DOHH2 (cell line): Measurements from ENCODE around the gene AHI1.

Experiments used
- H3F3A ChIP-seq: fragments of 200-600 bp; sonication (generic), shearing (Covaris generic); 2 replicates; pipeline ENCODE4 v1.6.0; 2016; ENCODE audit warnings: antibody characterized with exemption, mild to moderate bottlenecking; ENCODE audit not compliant: control insufficient read depth, insufficient read depth
- H3K27ac ChIP-seq: fragments of 200-600 bp; sonication (generic); 2 replicates; pipeline ENCODE4 v1.5.1; 2014; ENCODE audit warnings: low read depth, mild to moderate bottlenecking, low read length, moderate library complexity
- H3K27me3 ChIP-seq: fragments of 200-600 bp; sonication (generic); 2 replicates; pipeline ENCODE4 v1.6.1; 2014; ENCODE audit warnings: mild to moderate bottlenecking, low read length, mixed read lengths; ENCODE audit not compliant: control insufficient read depth
- H3K36me3 ChIP-seq: fragments of 200-600 bp; sonication (generic); 2 replicates; pipeline ENCODE4 v1.6.1; 2014; ENCODE audit warnings: mild to moderate bottlenecking, low read length, moderate library complexity, mixed read lengths; ENCODE audit not compliant: control insufficient read depth
- H3K4me1 ChIP-seq: fragments of 200-600 bp; sonication (generic); 2 replicates; pipeline ENCODE4 v1.6.1; 2014; ENCODE audit warnings: mild to moderate bottlenecking, low read length, mixed read lengths; ENCODE audit not compliant: control insufficient read depth
- H3K4me2 ChIP-seq: fragments of 200-600 bp; sonication (generic); 2 replicates; pipeline ENCODE4 v1.6.0; 2014; ENCODE audit warnings: mild to moderate bottlenecking, low read length, moderate library complexity
- H3K4me3 ChIP-seq: fragments of 200-600 bp; sonication (generic); 2 replicates; pipeline ENCODE4 v1.5.1; 2014; ENCODE audit warnings: mild to moderate bottlenecking, low read length, mixed read lengths
- H3K79me2 ChIP-seq: fragments of 200-600 bp; sonication (generic); 2 replicates; pipeline ENCODE4 v1.6.1; 2014; ENCODE audit warnings: mild to moderate bottlenecking, low read length, mixed read lengths; ENCODE audit not compliant: control insufficient read depth
- H3K9me2 ChIP-seq: fragments of 200-600 bp; sonication (generic); replicated peaks from 2 replicates; pipeline ENCODE4 v1.6.1; 2014; ENCODE audit warnings: mild to moderate bottlenecking, low read length, mixed read lengths; ENCODE audit not compliant: control insufficient read depth
- H3K9me3 ChIP-seq: fragments of 200-600 bp; sonication (generic); 2 replicates; pipeline ENCODE4 v1.6.1; 2014; ENCODE audit warnings: antibody characterized with exemption, low read length, mixed read lengths; ENCODE audit not compliant: control insufficient read depth, insufficient read depth
- H4K20me1 ChIP-seq: fragments of 200-600 bp; sonication (generic); 2 replicates; pipeline ENCODE4 v1.6.0; 2014; ENCODE audit warnings: low read depth, mild to moderate bottlenecking, antibody characterized with exemption, low read length, moderate library complexity; ENCODE audit not compliant: control insufficient read depth, insufficient read depth
- EZH2phosphoT487 ChIP-seq: fragments of 200-600 bp; sonication (generic); IDR thresholded peaks from 2 replicates; pipeline ENCODE4 v1.6.1; 2017; ENCODE audit warnings: borderline replicate concordance, mild to moderate bottlenecking, antibody characterized with exemption, low read length, moderate library complexity, mixed read lengths
- TF ChIP-seq, protein P1 (sequence below): fragments of 200-600 bp; sonication (generic); IDR thresholded peaks from one replicate; pipeline ENCODE4 v1.5.1; 2014; ENCODE audit warnings: antibody characterized with exemption, mild to moderate bottlenecking, low read depth, low read length; ENCODE audit not compliant: poor library complexity, severe bottlenecking

Gene AHI1

DNA sequence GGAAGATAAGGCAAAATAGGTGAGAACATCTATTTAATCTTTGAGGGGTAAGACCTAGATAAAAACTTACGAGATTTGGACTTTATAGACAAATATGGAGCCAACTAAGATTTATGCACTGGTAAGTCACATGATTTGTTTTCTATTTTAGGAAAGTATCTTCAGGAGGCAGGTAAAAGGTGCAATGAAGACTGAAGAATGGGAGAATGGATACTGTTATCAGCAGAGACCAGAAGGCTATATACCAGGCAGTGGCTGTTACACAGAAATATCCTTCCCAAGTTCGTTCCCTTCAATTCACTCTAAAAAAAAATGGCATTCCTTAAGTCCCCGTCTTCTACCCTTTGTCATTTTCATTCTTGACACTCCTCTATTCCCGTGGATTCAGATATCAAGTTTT, 192.7 kb downstream of the AHI1 start:
- no peak overlapping the region for H3K27ac ChIP-seq
- H3K4me2 ChIP-seq, result no peak overlapping the region
- TF ChIP-seq EZH2phosphoT487, result no peak
- TF ChIP-seq, protein P1, sequence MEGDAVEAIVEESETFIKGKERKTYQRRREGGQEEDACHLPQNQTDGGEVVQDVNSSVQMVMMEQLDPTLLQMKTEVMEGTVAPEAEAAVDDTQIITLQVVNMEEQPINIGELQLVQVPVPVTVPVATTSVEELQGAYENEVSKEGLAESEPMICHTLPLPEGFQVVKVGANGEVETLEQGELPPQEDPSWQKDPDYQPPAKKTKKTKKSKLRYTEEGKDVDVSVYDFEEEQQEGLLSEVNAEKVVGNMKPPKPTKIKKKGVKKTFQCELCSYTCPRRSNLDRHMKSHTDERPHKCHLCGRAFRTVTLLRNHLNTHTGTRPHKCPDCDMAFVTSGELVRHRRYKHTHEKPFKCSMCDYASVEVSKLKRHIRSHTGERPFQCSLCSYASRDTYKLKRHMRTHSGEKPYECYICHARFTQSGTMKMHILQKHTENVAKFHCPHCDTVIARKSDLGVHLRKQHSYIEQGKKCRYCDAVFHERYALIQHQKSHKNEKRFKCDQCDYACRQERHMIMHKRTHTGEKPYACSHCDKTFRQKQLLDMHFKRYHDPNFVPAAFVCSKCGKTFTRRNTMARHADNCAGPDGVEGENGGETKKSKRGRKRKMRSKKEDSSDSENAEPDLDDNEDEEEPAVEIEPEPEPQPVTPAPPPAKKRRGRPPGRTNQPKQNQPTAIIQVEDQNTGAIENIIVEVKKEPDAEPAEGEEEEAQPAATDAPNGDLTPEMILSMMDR, result no peak
- no peak overlapping the region for H3K4me3 ChIP-seq
- no peaks in the 10 kb centered on the region for H3K9me2 ChIP-seq
- no peaks in the 10 kb centered on the region; the same call in 1 of the 2 replicates for H3F3A ChIP-seq
- no peaks in the 10 kb centered on the region for H3K79me2 ChIP-seq
- peaks cover 4% of the 10 kb centered on the region for H3K4me1 ChIP-seq
- H3K9me3 ChIP-seq, result no peaks in the 10 kb centered on the region
- no peaks in the 10 kb centered on the region for H4K20me1 ChIP-seq
- no peaks in the 10 kb centered on the region for H3K36me3 ChIP-seq
- H3K27me3 ChIP-seq, result no peaks in the 10 kb centered on the region

DNA sequence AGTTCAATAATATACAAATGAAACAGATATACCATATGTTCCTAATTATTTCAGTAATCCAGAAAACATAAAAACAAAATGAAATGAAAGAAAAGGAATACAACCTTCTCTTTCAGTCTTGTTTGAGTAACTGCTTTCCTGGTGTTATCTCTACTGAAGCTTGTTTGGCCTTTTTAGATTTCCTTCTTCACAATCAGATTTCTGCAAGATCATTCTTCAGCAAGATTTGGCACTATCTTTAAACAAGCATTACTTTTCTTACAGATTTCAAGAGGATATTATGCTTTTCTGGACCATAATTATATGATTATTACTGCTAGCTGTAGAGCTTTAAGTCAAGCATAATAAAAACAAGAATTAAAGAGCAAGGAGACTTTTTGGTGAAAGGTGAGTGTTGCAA, 196.2 kb downstream of the AHI1 start:
- TF ChIP-seq, protein P1, result no peak
- no peak for TF ChIP-seq EZH2phosphoT487

DNA sequence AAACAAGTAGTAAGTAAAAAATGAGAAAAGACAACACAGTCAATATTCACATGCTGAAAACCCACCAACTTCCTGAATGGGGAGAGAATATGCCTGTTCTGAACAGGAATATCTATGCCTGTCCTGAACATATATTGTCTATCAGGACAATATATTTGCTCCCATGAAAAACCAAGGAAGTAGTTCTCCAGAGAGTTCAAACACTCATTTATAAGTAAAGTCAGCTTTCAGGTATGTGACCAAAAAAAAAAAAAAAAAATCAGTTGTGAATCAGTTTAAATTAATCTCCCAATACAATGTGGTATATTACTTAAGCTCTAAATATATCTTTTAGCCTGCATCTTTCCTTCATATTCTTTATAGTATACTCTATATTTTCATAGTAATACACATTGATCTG, 197.0 kb downstream of the AHI1 start:
- H3K9me3 ChIP-seq, result no peaks in the 10 kb centered on the region
- TF ChIP-seq, protein P1, result no peak
- TF ChIP-seq EZH2phosphoT487, result no peak
- no peaks in the 10 kb centered on the region for H3K9me2 ChIP-seq
- peaks cover 4% of the 10 kb centered on the region; the same call in 1 of the 2 replicates for H3K4me1 ChIP-seq
- H3K4me2 ChIP-seq, result no peak overlapping the region
- H3K79me2 ChIP-seq, result no peaks in the 10 kb centered on the region
- no peak overlapping the region for H3K27ac ChIP-seq
- H3K27me3 ChIP-seq, result no peaks in the 10 kb centered on the region
- no peak overlapping the region for H3K4me3 ChIP-seq
- no peaks in the 10 kb centered on the region; the same call in 1 of the 2 replicates for H3F3A ChIP-seq
- H3K36me3 ChIP-seq, result no peaks in the 10 kb centered on the region
- no peaks in the 10 kb centered on the region for H4K20me1 ChIP-seq

More for the DNA sequence above, 196.2 kb downstream of the AHI1 start:
- H4K20me1 ChIP-seq, result no peaks in the 10 kb centered on the region
- no peak overlapping the region for H3K4me3 ChIP-seq
- no peaks in the 10 kb centered on the region for H3K79me2 ChIP-seq
- no peaks in the 10 kb centered on the region; the same call in 1 of the 2 replicates for H3F3A ChIP-seq
- H3K9me2 ChIP-seq, result no peaks in the 10 kb centered on the region
- H3K9me3 ChIP-seq, result no peaks in the 10 kb centered on the region
- peaks cover 4% of the 10 kb centered on the region; the same call in 1 of the 2 replicates for H3K4me1 ChIP-seq
- H3K27me3 ChIP-seq, result no peaks in the 10 kb centered on the region
- no peak overlapping the region for H3K4me2 ChIP-seq
- no peaks in the 10 kb centered on the region for H3K36me3 ChIP-seq
- H3K27ac ChIP-seq, result no peak overlapping the region
